SK-N-SH treated with all-trans-retinoic acid at 6 μM for 48 hours (cell line): ENCODE measurements around the gene COG2.

ENCODE experiments used
- ARNTL ChIP-seq: fragments of 450-650 bp; formaldehyde crosslinking; IDR thresholded peaks from 2 replicates; pipeline ENCODE4 v1.5.0; 2020; ENCODE audit warnings: low read depth, mild to moderate bottlenecking, moderate library complexity, borderline replicate concordance
- BACH2 ChIP-seq: fragments of 250-450 bp; sonication (Bioruptor Pico); IDR thresholded peaks from 2 replicates; pipeline ENCODE4 v1.9.0; 2021; ENCODE audit warnings: mild to moderate bottlenecking, borderline replicate concordance
- CSDC2 ChIP-seq: fragments of 250-450 bp; sonication (Bioruptor Pico); IDR thresholded peaks from 2 replicates; pipeline ENCODE4 v1.5.0; 2020; ENCODE audit warnings: mild to moderate bottlenecking, moderate library complexity
- ESRRG ChIP-seq: fragments of 250-450 bp; sonication (Bioruptor Pico); IDR thresholded peaks from 2 replicates; pipeline ENCODE4 v1.6.1; 2021; ENCODE audit warnings: mild to moderate bottlenecking
- ISL1 ChIP-seq: fragments of 250-450 bp; sonication (Bioruptor Pico); IDR thresholded peaks from 2 replicates; pipeline ENCODE4 v2.1.2; 2022; ENCODE audit warnings: mild to moderate bottlenecking, moderate library complexity
- RARB ChIP-seq: fragments of 250-450 bp; sonication (Bioruptor Pico); IDR thresholded peaks from 2 replicates; pipeline ENCODE4 v1.8.0; 2021; ENCODE audit warnings: mild to moderate bottlenecking, moderate library complexity
- ZFP3 ChIP-seq: fragments of 250-450 bp; sonication (Bioruptor Pico); IDR thresholded peaks from 2 replicates; pipeline ENCODE4 v1.5.0; 2020; ENCODE audit warnings: mild to moderate bottlenecking, moderate library complexity
- ZFP30 ChIP-seq: fragments of 450-650 bp; formaldehyde crosslinking; IDR thresholded peaks from 2 replicates; pipeline ENCODE4 v1.5.0; 2022; ENCODE audit warnings: mild to moderate bottlenecking, moderate library complexity
- ZNF70 ChIP-seq: fragments of 450-650 bp; formaldehyde crosslinking; IDR thresholded peaks from 2 replicates; pipeline ENCODE4 v1.5.0; 2020; ENCODE audit warnings: mild to moderate bottlenecking, moderate library complexity
- TF ChIP-seq, protein P1 (sequence below): fragments of 250-450 bp; sonication (Bioruptor Pico); IDR thresholded peaks from 2 replicates; pipeline ENCODE4 v1.5.0; 2020; ENCODE audit warnings: mild to moderate bottlenecking, moderate library complexity
- TF ChIP-seq, protein P2 (sequence below): fragments of 250-450 bp; sonication (Bioruptor Pico); IDR thresholded peaks from 2 replicates; pipeline ENCODE4 v1.5.1; 2020; ENCODE audit warnings: low read depth, mild to moderate bottlenecking, moderate library complexity
- TF ChIP-seq, protein P3 (sequence below): fragments of 250-450 bp; sonication (Bioruptor Pico); IDR thresholded peaks from 2 replicates; pipeline ENCODE4 v1.8.0; 2020; ENCODE audit warnings: mild to moderate bottlenecking, moderate library complexity, borderline replicate concordance
- TF ChIP-seq, protein P4 (sequence below): fragments of 250-450 bp; sonication (Bioruptor Pico); IDR thresholded peaks from 2 replicates; pipeline ENCODE4 v1.5.1; 2021; ENCODE audit warnings: mild to moderate bottlenecking, moderate library complexity
- TF ChIP-seq, protein P5 (sequence below): fragments of 250-450 bp; sonication (Bioruptor Pico); IDR thresholded peaks from 2 replicates; pipeline ENCODE4 v1.8.0; 2021; ENCODE audit warnings: low read depth, mild to moderate bottlenecking, moderate library complexity, borderline replicate concordance

DNA sequence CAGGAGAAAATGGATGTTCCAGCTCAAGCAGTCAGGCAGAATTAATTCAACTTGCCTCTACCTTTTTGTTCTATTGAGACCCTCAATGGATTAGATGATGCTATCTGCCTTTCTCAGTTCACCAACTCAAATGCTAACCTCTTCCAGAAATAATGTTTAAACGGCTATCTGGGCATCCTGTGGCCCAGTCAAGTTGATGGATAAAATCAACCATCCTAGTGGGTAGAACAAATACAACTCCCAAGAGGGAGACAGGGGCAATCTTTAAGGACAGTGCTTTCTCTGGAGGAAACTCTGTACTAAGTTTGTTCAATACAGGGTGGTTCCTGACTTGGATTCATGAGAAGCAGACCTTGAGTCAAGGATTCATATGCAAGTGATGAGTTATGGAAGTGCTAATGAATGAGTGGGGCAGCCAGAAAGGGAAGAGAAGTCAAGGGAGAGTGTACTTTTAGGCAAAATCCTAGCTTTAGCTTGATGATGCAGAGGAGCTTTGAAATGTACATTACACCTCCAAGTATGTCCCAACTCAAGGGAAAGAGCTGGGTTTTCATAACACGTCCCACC lies 49.4 kb upstream of the COG2 start:
- TF ChIP-seq ZNF70 (CRISPR knock-in tag) (no peak), ZFP30 (CRISPR knock-in tag) (no peak), BACH2 (CRISPR knock-in tag) (no peak), ZFP3 (CRISPR knock-in tag) (no peak), ESRRG (CRISPR knock-in tag) (no peak), ISL1 (CRISPR knock-in tag) (no peak), ARNTL (no peak), RARB (CRISPR knock-in tag) (no peak), CSDC2 (no peak)
- TF ChIP-seq, protein P1, sequence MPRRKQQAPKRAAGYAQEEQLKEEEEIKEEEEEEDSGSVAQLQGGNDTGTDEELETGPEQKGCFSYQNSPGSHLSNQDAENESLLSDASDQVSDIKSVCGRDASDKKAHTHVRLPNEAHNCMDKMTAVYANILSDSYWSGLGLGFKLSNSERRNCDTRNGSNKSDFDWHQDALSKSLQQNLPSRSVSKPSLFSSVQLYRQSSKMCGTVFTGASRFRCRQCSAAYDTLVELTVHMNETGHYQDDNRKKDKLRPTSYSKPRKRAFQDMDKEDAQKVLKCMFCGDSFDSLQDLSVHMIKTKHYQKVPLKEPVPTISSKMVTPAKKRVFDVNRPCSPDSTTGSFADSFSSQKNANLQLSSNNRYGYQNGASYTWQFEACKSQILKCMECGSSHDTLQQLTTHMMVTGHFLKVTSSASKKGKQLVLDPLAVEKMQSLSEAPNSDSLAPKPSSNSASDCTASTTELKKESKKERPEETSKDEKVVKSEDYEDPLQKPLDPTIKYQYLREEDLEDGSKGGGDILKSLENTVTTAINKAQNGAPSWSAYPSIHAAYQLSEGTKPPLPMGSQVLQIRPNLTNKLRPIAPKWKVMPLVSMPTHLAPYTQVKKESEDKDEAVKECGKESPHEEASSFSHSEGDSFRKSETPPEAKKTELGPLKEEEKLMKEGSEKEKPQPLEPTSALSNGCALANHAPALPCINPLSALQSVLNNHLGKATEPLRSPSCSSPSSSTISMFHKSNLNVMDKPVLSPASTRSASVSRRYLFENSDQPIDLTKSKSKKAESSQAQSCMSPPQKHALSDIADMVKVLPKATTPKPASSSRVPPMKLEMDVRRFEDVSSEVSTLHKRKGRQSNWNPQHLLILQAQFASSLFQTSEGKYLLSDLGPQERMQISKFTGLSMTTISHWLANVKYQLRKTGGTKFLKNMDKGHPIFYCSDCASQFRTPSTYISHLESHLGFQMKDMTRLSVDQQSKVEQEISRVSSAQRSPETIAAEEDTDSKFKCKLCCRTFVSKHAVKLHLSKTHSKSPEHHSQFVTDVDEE (CRISPR knock-in tag), result no peak
- TF ChIP-seq, protein P2, sequence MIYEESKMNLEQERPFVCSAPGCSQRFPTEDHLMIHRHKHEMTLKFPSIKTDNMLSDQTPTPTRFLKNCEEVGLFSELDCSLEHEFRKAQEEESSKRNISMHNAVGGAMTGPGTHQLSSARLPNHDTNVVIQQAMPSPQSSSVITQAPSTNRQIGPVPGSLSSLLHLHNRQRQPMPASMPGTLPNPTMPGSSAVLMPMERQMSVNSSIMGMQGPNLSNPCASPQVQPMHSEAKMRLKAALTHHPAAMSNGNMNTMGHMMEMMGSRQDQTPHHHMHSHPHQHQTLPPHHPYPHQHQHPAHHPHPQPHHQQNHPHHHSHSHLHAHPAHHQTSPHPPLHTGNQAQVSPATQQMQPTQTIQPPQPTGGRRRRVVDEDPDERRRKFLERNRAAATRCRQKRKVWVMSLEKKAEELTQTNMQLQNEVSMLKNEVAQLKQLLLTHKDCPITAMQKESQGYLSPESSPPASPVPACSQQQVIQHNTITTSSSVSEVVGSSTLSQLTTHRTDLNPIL (CRISPR knock-in tag), result no peak
- TF ChIP-seq, protein P3, sequence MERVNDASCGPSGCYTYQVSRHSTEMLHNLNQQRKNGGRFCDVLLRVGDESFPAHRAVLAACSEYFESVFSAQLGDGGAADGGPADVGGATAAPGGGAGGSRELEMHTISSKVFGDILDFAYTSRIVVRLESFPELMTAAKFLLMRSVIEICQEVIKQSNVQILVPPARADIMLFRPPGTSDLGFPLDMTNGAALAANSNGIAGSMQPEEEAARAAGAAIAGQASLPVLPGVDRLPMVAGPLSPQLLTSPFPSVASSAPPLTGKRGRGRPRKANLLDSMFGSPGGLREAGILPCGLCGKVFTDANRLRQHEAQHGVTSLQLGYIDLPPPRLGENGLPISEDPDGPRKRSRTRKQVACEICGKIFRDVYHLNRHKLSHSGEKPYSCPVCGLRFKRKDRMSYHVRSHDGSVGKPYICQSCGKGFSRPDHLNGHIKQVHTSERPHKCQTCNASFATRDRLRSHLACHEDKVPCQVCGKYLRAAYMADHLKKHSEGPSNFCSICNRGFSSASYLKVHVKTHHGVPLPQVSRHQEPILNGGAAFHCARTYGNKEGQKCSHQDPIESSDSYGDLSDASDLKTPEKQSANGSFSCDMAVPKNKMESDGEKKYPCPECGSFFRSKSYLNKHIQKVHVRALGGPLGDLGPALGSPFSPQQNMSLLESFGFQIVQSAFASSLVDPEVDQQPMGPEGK (CRISPR knock-in tag), result no peak
- TF ChIP-seq, protein P4, sequence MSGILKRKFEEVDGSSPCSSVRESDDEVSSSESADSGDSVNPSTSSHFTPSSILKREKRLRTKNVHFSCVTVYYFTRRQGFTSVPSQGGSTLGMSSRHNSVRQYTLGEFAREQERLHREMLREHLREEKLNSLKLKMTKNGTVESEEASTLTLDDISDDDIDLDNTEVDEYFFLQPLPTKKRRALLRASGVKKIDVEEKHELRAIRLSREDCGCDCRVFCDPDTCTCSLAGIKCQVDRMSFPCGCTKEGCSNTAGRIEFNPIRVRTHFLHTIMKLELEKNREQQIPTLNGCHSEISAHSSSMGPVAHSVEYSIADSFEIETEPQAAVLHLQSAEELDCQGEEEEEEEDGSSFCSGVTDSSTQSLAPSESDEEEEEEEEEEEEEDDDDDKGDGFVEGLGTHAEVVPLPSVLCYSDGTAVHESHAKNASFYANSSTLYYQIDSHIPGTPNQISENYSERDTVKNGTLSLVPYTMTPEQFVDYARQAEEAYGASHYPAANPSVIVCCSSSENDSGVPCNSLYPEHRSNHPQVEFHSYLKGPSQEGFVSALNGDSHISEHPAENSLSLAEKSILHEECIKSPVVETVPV (CRISPR knock-in tag), result no peak
- TF ChIP-seq, protein P5, sequence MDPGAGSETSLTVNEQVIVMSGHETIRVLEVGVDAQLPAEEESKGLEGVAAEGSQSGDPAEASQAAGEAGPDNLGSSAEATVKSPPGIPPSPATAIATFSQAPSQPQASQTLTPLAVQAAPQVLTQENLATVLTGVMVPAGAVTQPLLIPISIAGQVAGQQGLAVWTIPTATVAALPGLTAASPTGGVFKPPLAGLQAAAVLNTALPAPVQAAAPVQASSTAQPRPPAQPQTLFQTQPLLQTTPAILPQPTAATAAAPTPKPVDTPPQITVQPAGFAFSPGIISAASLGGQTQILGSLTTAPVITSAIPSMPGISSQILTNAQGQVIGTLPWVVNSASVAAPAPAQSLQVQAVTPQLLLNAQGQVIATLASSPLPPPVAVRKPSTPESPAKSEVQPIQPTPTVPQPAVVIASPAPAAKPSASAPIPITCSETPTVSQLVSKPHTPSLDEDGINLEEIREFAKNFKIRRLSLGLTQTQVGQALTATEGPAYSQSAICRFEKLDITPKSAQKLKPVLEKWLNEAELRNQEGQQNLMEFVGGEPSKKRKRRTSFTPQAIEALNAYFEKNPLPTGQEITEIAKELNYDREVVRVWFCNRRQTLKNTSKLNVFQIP (CRISPR knock-in tag), result no peak
